Activated B cell treated with CpG ODN at 0.5 μM for 24 hours (primary cell): Measurements from ENCODE around the gene ASB5. TPM values are rescaled to one million over a fixed set of nuclear protein-coding genes. Genes with fewer than 3 reads are reported as not detected.

Source experiments
- ATAC-seq: fragments of 200-7000 bp; cut with Tn5 transposase; one replicate; pipeline ENCODE4 v1.10.0; 2021; ENCODE audit warnings: low read depth, mild to moderate bottlenecking, moderate library complexity
- CTCF ChIA-PET: fragments of 350-600 bp; sonication (Branson Sonifier 250); formaldehyde crosslinking; loops from one replicate; lab custom pipeline; 2021; ENCODE audit warnings: antibody characterized with exemption; lab: Charles Lee
- POLR2A ChIA-PET: fragments of 350-600 bp; sonication (Branson Sonifier 250); formaldehyde crosslinking; loops from one replicate; lab custom pipeline; 2021; ENCODE audit warnings: antibody characterized with exemption; lab: Charles Lee
- DNase-seq: peaks from one replicate; pipeline ENCODE4 v3.0.0; 2022
- H3K27ac Mint-ChIP-seq: one replicate; pipeline ENCODE4 v1.8.0; 2020; ENCODE audit warnings: mixed read lengths
- H3K27me3 Mint-ChIP-seq: one replicate; pipeline ENCODE4 v1.8.0; 2021; ENCODE audit warnings: mixed read lengths
- H3K36me3 Mint-ChIP-seq: one replicate; pipeline ENCODE4 v1.8.0; 2021; ENCODE audit warnings: low read depth, mixed read lengths
- H3K4me1 Mint-ChIP-seq: one replicate; pipeline ENCODE4 v1.8.0; 2021; ENCODE audit warnings: mixed read lengths
- H3K4me3 Mint-ChIP-seq: one replicate; pipeline ENCODE4 v1.8.0; 2020; ENCODE audit warnings: mild to moderate bottlenecking, mixed read lengths
- H3K9me3 Mint-ChIP-seq: one replicate; pipeline ENCODE4 v1.8.0; 2020; ENCODE audit warnings: mixed read lengths
- intact Hi-C: fragments of 100-400 bp; cut with micrococcal nuclease; formaldehyde crosslinking; loops from one replicate; pipeline ENCODE4 v1.15.1; 2024
- total RNA-seq: library from RNA; stranded (reverse); gene quantifications from 2 replicates; pipeline ENCODE4 v1.2.3, GENCODE V29; 2022
- TF ChIP-seq, protein P1 (sequence below): fragments of 200-600 bp; IDR thresholded peaks from one replicate; pipeline ENCODE4 v1.8.0; 2022; ENCODE audit warnings: antibody characterized with exemption, mild to moderate bottlenecking

ASB5 gene
- total RNA-seq, 1 donor from 2014 or later, result not detected

- Mint-ChIP-seq H3K27ac (no peak overlapping the region), H3K4me3 (no peak overlapping the region), H3K36me3 (no peaks in the 10 kb centered on the region), H3K9me3 (no peaks in the 10 kb centered on the region), H3K27me3 (peaks cover 4% of the 10 kb centered on the region), H3K4me1 (no peaks in the 10 kb centered on the region)
- TF ChIP-seq, protein P1, sequence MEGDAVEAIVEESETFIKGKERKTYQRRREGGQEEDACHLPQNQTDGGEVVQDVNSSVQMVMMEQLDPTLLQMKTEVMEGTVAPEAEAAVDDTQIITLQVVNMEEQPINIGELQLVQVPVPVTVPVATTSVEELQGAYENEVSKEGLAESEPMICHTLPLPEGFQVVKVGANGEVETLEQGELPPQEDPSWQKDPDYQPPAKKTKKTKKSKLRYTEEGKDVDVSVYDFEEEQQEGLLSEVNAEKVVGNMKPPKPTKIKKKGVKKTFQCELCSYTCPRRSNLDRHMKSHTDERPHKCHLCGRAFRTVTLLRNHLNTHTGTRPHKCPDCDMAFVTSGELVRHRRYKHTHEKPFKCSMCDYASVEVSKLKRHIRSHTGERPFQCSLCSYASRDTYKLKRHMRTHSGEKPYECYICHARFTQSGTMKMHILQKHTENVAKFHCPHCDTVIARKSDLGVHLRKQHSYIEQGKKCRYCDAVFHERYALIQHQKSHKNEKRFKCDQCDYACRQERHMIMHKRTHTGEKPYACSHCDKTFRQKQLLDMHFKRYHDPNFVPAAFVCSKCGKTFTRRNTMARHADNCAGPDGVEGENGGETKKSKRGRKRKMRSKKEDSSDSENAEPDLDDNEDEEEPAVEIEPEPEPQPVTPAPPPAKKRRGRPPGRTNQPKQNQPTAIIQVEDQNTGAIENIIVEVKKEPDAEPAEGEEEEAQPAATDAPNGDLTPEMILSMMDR, result no peak
- POLR2A ChIA-PET, result no interaction called here
- CTCF ChIA-PET, result no interaction called here
- DNase-seq (no peak), ATAC-seq (no peak)
- intact Hi-C loops, result no loop called here
These were observed 2.7 kb upstream of the ASB5 start for GRCh38 chr4:176271749-176272148.

GRCh38 chr4:176270669-176271068 is 1.6 kb upstream of the ASB5 start:
- TF ChIP-seq, protein P1, result no peak
- no peaks in the 10 kb centered on the region for H3K9me3 Mint-ChIP-seq
- POLR2A ChIA-PET, result no interaction called here
- CTCF ChIA-PET, result no interaction called here
- no peak overlapping the region for H3K27ac Mint-ChIP-seq
- H3K27me3 Mint-ChIP-seq, result peaks cover 2% of the 10 kb centered on the region
- H3K4me3 Mint-ChIP-seq, result no peak overlapping the region
- DNase-seq (no peak), ATAC-seq (no peak)
- no peaks in the 10 kb centered on the region for H3K36me3 Mint-ChIP-seq
- H3K4me1 Mint-ChIP-seq, result no peaks in the 10 kb centered on the region
- intact Hi-C loops, result no loop called here

- DNase-seq, result no peak
- H3K27me3 Mint-ChIP-seq, result no peaks in the 10 kb centered on the region
- no peaks in the 10 kb centered on the region for H3K36me3 Mint-ChIP-seq
- H3K4me1 Mint-ChIP-seq, result no peaks in the 10 kb centered on the region
- CTCF ChIA-PET, result no interaction called here
- intact Hi-C loops, result no loop called here
- no peaks in the 10 kb centered on the region for H3K9me3 Mint-ChIP-seq
- H3K4me3 Mint-ChIP-seq, result no peak overlapping the region
- TF ChIP-seq, protein P1, result no peak
- POLR2A ChIA-PET, result no interaction called here
- no peak overlapping the region for H3K27ac Mint-ChIP-seq
- no peak for ATAC-seq
These were observed 3.0 kb downstream of the ASB5 start for GRCh38 chr4:176266026-176266425.

DNA sequence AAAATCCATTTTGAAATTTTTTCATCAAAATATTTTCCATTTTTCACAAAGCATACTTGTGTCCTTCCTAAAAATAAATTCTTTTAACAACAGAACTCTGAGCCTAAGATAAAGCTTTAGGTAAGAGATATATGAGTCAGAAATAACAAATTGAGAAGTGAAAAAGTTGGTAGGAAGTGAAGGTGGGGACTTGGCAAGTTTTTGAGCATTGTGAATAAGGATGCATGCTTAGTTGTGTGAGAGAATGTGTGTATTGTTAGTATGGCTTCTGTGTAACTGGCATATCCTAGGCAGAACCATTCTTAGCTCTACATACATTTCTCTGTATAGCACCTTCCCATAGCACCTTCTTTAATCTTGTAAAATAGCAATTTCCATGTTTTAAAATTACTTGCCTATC is 6.8 kb downstream of the ASB5 start:
- Mint-ChIP-seq H3K36me3 (no peaks in the 10 kb centered on the region), H3K9me3 (no peaks in the 10 kb centered on the region), H3K27me3 (peaks cover 10% of the 10 kb centered on the region), H3K27ac (no peak overlapping the region), H3K4me1 (no peaks in the 10 kb centered on the region), H3K4me3 (no peak overlapping the region)
- ATAC-seq (no peak), DNase-seq (no peak)
- CTCF ChIA-PET, result no interaction called here
- POLR2A ChIA-PET, result no interaction called here
- intact Hi-C loops, result no loop called here
- TF ChIP-seq, protein P1, result no peak

DNA sequence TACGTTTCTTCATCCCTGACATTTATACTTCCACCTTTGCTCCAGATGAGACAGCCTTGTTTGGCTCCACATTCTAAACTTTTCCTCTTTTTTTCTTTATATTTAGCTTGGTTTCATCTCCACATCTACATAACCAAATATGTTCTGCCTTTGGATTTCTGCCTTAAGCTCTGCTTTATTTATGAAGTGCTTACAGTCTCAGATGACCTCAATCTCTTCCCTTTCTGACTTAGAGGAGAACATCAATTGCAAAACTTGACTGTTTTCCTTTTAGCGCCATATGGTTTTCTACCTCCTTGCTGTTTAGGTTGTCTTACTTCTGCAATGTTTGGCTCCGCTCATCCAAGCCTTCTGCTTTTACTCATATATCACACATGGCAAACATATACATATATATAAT is 7.5 kb downstream of the ASB5 start:
- Mint-ChIP-seq H3K27me3 (peaks cover 10% of the 10 kb centered on the region), H3K27ac (no peak overlapping the region), H3K4me3 (no peak overlapping the region), H3K36me3 (no peaks in the 10 kb centered on the region), H3K9me3 (no peaks in the 10 kb centered on the region), H3K4me1 (no peaks in the 10 kb centered on the region)
- CTCF ChIA-PET, result no interaction called here
- DNase-seq (no peak), ATAC-seq (no peak)
- POLR2A ChIA-PET, result no interaction called here
- TF ChIP-seq, protein P1, result no peak
- intact Hi-C loops, result no loop called here
